IMR-90 (cell line): ENCODE data around the gene LDLRAD4. TPM values are rescaled to one million over a fixed set of nuclear protein-coding genes. Genes with fewer than 3 reads are reported as not detected.

Experiments
- ATAC-seq: fragments of 200-7000 bp; cut with Tn5 transposase; 2 replicates; pipeline ENCODE4 v1.9.1; 2020; ENCODE audit warnings: low read depth, mild to moderate bottlenecking, moderate library complexity
- BruUV-seq: library from RNA; stranded (reverse); fragments of 400-500 nt; replicated peaks from 2 replicates; lab custom pipeline; 2021; lab: Mats Ljungman, UMichigan
- CTCF ChIA-PET: fragments of 300-600 bp; formaldehyde crosslinking; extraction: SDS; loops from one replicate; lab custom pipeline; 2021; ENCODE audit warnings: antibody characterized with exemption; lab: Yijun Ruan, JAX
- POLR2A ChIA-PET: fragments of 300-600 bp; sonication (Branson Sonifier 250); formaldehyde crosslinking; loops from one replicate; lab custom pipeline; 2022; ENCODE audit warnings: antibody characterized with exemption; ENCODE audit not compliant: unreplicated experiment; lab: Charles Lee
- DNase-seq: peaks from one replicate; pipeline ENCODE4 v3.0.0; 2013
- H2AFZ ChIP-seq: replicated peaks from 2 replicates; pipeline ENCODE3; 2013; ENCODE audit warnings: low read length, mild to moderate bottlenecking; ENCODE audit not compliant: poor library complexity
- H2AK5ac ChIP-seq: 2 replicates; pipeline ENCODE4 v1.6.1; 2013; ENCODE audit warnings: low read depth, low read length, inconsistent platforms
- H2AK9ac ChIP-seq: replicated peaks from 2 replicates; pipeline ENCODE3; 2013; ENCODE audit warnings: mild to moderate bottlenecking, low read depth, low read length, moderate library complexity; ENCODE audit not compliant: poor library complexity
- H2BK120ac ChIP-seq: 2 replicates; pipeline ENCODE4 v1.6.1; 2013; ENCODE audit warnings: low read depth, low read length, inconsistent platforms
- H2BK15ac ChIP-seq: 3 replicates; pipeline ENCODE4 v1.6.1; 2013; ENCODE audit warnings: low read depth, low read length, inconsistent platforms
- H2BK20ac ChIP-seq: 2 replicates; pipeline ENCODE4 v1.6.1; 2013; ENCODE audit warnings: low read depth, mild to moderate bottlenecking, inconsistent platforms, low read length, moderate library complexity
- H2BK5ac ChIP-seq: 2 replicates; pipeline ENCODE4 v1.6.1; 2013; ENCODE audit warnings: mild to moderate bottlenecking, low read depth, low read length, inconsistent platforms; ENCODE audit not compliant: poor library complexity, severe bottlenecking
- H3K14ac ChIP-seq: replicated peaks from 2 replicates; pipeline ENCODE4 v1.6.1; 2013; ENCODE audit warnings: low read depth, low read length, inconsistent platforms
- H3K18ac ChIP-seq: 2 replicates; pipeline ENCODE4 v1.6.1; 2013; ENCODE audit warnings: low read depth, low read length, control low read depth
- H3K23ac ChIP-seq: 2 replicates; pipeline ENCODE4 v1.6.1; 2013; ENCODE audit warnings: low read depth, low read length, inconsistent platforms
- H3K27ac ChIP-seq: 2 replicates; pipeline ENCODE4 v1.5.1; 2013; ENCODE audit warnings: mild to moderate bottlenecking, control low read depth, low read length; ENCODE audit not compliant: insufficient read depth
- H3K27me3 ChIP-seq: 2 replicates; pipeline ENCODE4 v1.6.1; 2013; ENCODE audit warnings: low read length; ENCODE audit not compliant: control insufficient read depth, insufficient read depth
- H3K36me3 ChIP-seq: 2 replicates; pipeline ENCODE4 v1.6.1; 2013; ENCODE audit warnings: low read length, mixed read lengths; ENCODE audit not compliant: control insufficient read depth, insufficient read depth
- H3K4ac ChIP-seq: 2 replicates; pipeline ENCODE4 v1.6.1; 2013; ENCODE audit warnings: low read depth, low read length, inconsistent platforms
- H3K4me1 ChIP-seq: 2 replicates; pipeline ENCODE4 v1.6.1; 2013; ENCODE audit warnings: low read length, mixed read lengths; ENCODE audit not compliant: control insufficient read depth, insufficient read depth
- H3K4me2 ChIP-seq: 2 replicates; pipeline ENCODE4 v1.6.1; 2013; ENCODE audit warnings: low read depth, mild to moderate bottlenecking, control low read depth, low read length, moderate library complexity
- H3K4me3 ChIP-seq: 2 replicates; pipeline ENCODE4 v1.5.1; 2013; ENCODE audit warnings: low read depth, mild to moderate bottlenecking, control low read depth, low read length, moderate library complexity; ENCODE audit not compliant: insufficient read depth
- H3K56ac ChIP-seq: 2 replicates; pipeline ENCODE4 v1.6.1; 2013; ENCODE audit warnings: low read length, inconsistent platforms; ENCODE audit not compliant: insufficient read depth; ENCODE audit errors: extremely low read depth
- H3K79me1 ChIP-seq, 2 experiments: 2 replicates each; pipeline ENCODE4 v1.6.1; 2013; ENCODE audit warnings: low read length in 2 of 2, inconsistent platforms in 1 of 2, low read depth in 1 of 2
- H3K9ac ChIP-seq: 2 replicates; pipeline ENCODE4 v1.6.1; 2013; ENCODE audit warnings: low read depth, low read length, control low read depth
- H3K9me1 ChIP-seq: 2 replicates; pipeline ENCODE4 v1.6.1; 2013; ENCODE audit warnings: low read length, inconsistent platforms; ENCODE audit not compliant: insufficient read depth
- H3K9me3 ChIP-seq: 2 replicates; pipeline ENCODE4 v1.6.1; 2013; ENCODE audit warnings: low read length; ENCODE audit not compliant: control insufficient read depth, insufficient read depth
- H4K20me1 ChIP-seq: 2 replicates; pipeline ENCODE4 v1.6.1; 2013; ENCODE audit warnings: low read length, inconsistent platforms; ENCODE audit not compliant: insufficient read depth
- H4K5ac ChIP-seq: 2 replicates; pipeline ENCODE4 v1.6.1; 2013; ENCODE audit warnings: mild to moderate bottlenecking, low read depth, low read length, control low read depth
- H4K8ac ChIP-seq, 2 experiments: 2 replicates each; pipeline ENCODE4 v1.6.1; 2013; ENCODE audit warnings: low read depth in 2 of 2, low read length in 2 of 2, control low read depth in 1 of 2, inconsistent platforms in 1 of 2
- H4K91ac ChIP-seq: 2 replicates; pipeline ENCODE4 v1.6.1; 2013; ENCODE audit warnings: low read depth, low read length, inconsistent platforms; ENCODE audit not compliant: insufficient read depth
- BHLHE40 ChIP-seq: fragments of 150-350 bp; IDR thresholded peaks from 2 replicates; pipeline ENCODE4 v1.6.1; 2016; ENCODE audit warnings: mild to moderate bottlenecking, low read depth, low read length
- CEBPB ChIP-seq: IDR thresholded peaks from 2 replicates; pipeline ENCODE4 v1.6.1; 2012; ENCODE audit warnings: low read depth, low read length, improper control_type of control experiment
- CHD1 ChIP-seq: IDR thresholded peaks from 2 replicates; pipeline ENCODE4 v1.6.1; 2012; ENCODE audit warnings: low read depth, low read length, improper control_type of control experiment
- FOS ChIP-seq: fragments of 150-350 bp; IDR thresholded peaks from 2 replicates; pipeline ENCODE4 v1.6.1; 2016; ENCODE audit warnings: low read depth, low read length
- MAFK ChIP-seq: IDR thresholded peaks from 2 replicates; pipeline ENCODE4 v1.6.1; 2012; ENCODE audit warnings: low read depth, low read length, improper control_type of control experiment
- MAZ ChIP-seq: IDR thresholded peaks from 2 replicates; pipeline ENCODE4 v1.6.1; 2012; ENCODE audit warnings: low read depth, mild to moderate bottlenecking, low read length, improper control_type of control experiment, moderate library complexity, borderline replicate concordance
- MXI1 ChIP-seq: IDR thresholded peaks from 2 replicates; pipeline ENCODE4 v1.6.1; 2012; ENCODE audit warnings: low read depth, mild to moderate bottlenecking, low read length, moderate library complexity, borderline replicate concordance
- NFE2L2 ChIP-seq: fragments of 150-350 bp; IDR thresholded peaks from 2 replicates; pipeline ENCODE4 v1.6.1; 2016; ENCODE audit warnings: low read depth, mild to moderate bottlenecking, low read length
- POLR2A ChIP-seq: IDR thresholded peaks from 2 replicates; pipeline ENCODE4 v1.6.1; 2012; ENCODE audit warnings: mild to moderate bottlenecking, low read depth, low read length
- RAD21 ChIP-seq: IDR thresholded peaks from 2 replicates; pipeline ENCODE4 v1.6.1; 2012; ENCODE audit warnings: low read length, improper control_type of control experiment
- RCOR1 ChIP-seq: IDR thresholded peaks from 2 replicates; pipeline ENCODE4 v1.6.1; 2012; ENCODE audit warnings: mild to moderate bottlenecking, low read length, improper control_type of control experiment; ENCODE audit not compliant: insufficient replicate concordance
- RFX5 ChIP-seq: IDR thresholded peaks from 2 replicates; pipeline ENCODE4 v1.8.0; 2012; ENCODE audit warnings: low read depth, mild to moderate bottlenecking, low read length, moderate library complexity
- SMC3 ChIP-seq: fragments of 150-350 bp; IDR thresholded peaks from 2 replicates; pipeline ENCODE4 v1.6.1; 2016; ENCODE audit warnings: low read depth, mild to moderate bottlenecking, antibody characterized with exemption, low read length, moderate library complexity
- USF2 ChIP-seq: fragments of 150-350 bp; IDR thresholded peaks from 2 replicates; pipeline ENCODE4 v1.6.1; 2017; ENCODE audit warnings: mild to moderate bottlenecking, antibody characterized with exemption, low read length, low read depth
- WGBS, 2 experiments: methylation state at CpG; one replicate each; pipeline versions ENCODE4 v1.1.5 to v1.1.7; 2013; ENCODE audit warnings: missing lambda C conversion rate in 2 of 2; ENCODE audit not compliant: insufficient read length in 1 of 2; ENCODE audit errors: extremely low coverage in 2 of 2; 5-methylcytosine and 5-hydroxymethylcytosine counted together
- dilution Hi-C: fragments of 300-500 bp; cut with HindIII; formaldehyde crosslinking; loops from one replicate; pipeline ENCODE4 v1.14.3; 2018; ENCODE audit warnings: low sequenced_read_pairs; ENCODE audit not compliant: unreplicated experiment
- in situ Hi-C: fragments of 300-500 bp; cut with MboI; formaldehyde crosslinking; loops from 3 replicates; pipeline ENCODE4 v1.14.3; 2019; ENCODE audit warnings: low sequenced_read_pairs, inconsistent platforms, mixed read lengths
- intact Hi-C: fragments of 100-400 bp; cut with micrococcal nuclease; formaldehyde crosslinking; loops from 2 replicates; pipeline ENCODE4 v1.10.0; 2022
- polyA plus RNA-seq, 3 experiments: library from polyadenylated mRNA; depleted of rRNA; stranded (reverse); fragments of >200 nt; gene quantifications; 2 replicates each; pipeline ENCODE4 v1.2.3, GENCODE V29; 2012; ENCODE audit warnings: low replicate concordance in 1 of 3
- total RNA-seq: library from RNA; depleted of rRNA; stranded (reverse); fragments of >200 nt; gene quantifications from 2 replicates; pipeline ENCODE4 v1.2.3, GENCODE V29; 2012
- TF ChIP-seq, protein P1 (sequence below): fragments of 150-350 bp; IDR thresholded peaks from 2 replicates; pipeline ENCODE4 v1.6.1; 2016; ENCODE audit warnings: low read depth, mild to moderate bottlenecking, low read length, moderate library complexity, borderline replicate concordance
- TF ChIP-seq, protein P2 (sequence below): conservative IDR thresholded peaks from 2 replicates; pipeline ENCODE4 v1.5.1; 2012; ENCODE audit warnings: mild to moderate bottlenecking, low read depth, low read length, improper control_type of control experiment

The LDLRAD4 gene
- total and polyA plus RNA-seq, 2 of the 4 experiments (the other 2 are of a cell fraction): not detected

DNA sequence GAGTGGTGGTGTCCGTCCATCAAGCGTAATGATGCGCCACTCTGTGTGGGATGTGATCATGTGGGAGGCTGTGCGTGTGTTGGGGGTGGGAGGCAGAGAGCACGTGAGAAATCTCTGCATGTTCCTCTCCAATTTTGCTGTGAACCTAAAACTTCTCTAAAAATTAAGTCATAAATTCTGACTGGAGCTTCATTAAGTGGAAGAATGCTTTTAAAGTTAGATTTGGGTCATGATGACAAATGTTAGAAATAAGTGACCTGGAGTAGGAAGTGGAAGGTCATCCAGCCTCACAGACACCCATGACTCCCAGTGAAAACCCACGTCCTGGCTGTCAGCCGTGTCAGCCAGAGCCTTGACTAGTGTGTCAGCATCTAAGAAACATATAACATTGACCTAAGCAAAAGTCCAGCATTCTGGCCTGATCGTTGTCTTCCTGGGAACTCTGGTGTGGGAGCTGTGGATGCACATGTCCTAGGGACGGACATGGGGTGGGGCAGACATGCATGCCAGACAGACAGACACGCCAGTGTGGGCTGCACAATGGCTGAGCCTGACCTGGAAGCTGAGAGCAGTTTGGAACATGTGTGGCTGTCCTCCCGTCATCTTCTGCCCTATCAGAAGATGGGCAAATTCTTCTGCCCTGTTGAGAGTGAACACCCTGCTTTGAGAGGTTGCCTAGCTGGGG, 262.2 kb downstream of the LDLRAD4 start:
- no peak overlapping the region for H4K91ac ChIP-seq
- no peak overlapping the region for H2AFZ ChIP-seq
- no peak overlapping the region for H3K23ac ChIP-seq
- H3K56ac ChIP-seq: no peak overlapping the region
- intact Hi-C loops: no loop called here
- no peak overlapping the region for H2BK15ac ChIP-seq
- H3K14ac ChIP-seq: no peak overlapping the region
- in situ Hi-C loops: no loop called here
- H3K27me3 ChIP-seq: no peaks in the 10 kb centered on the region
- no peak overlapping the region for H4K5ac ChIP-seq
- BruUV-seq: no TSS peak
- H3K9ac ChIP-seq: no peak overlapping the region
- dilution Hi-C loops: no loop called here
- no peak overlapping the region for H4K8ac ChIP-seq
- POLR2A ChIA-PET: no interaction called here
- H2BK120ac ChIP-seq: no peak overlapping the region
- H3K9me3 ChIP-seq: no peaks in the 10 kb centered on the region
- H3K9me1 ChIP-seq: no peaks in the 10 kb centered on the region
- H3K79me1 ChIP-seq: no peaks in the 10 kb centered on the region
- no peak overlapping the region for H3K4ac ChIP-seq
- H3K4me1 ChIP-seq: no peaks in the 10 kb centered on the region
- ATAC-seq: no peak
- no peak overlapping the region for H2AK5ac ChIP-seq
- no peak overlapping the region for H2AK9ac ChIP-seq
- no peak overlapping the region for H3K18ac ChIP-seq
- WGBS, 2 experiments: 46% methylated on average over 2 of the region's 11 CpGs; no CpG with 5 or more reads in 1 of the 2 experiments
- CTCF ChIA-PET: no interaction called here
- DNase-seq: no peak
- H2BK5ac ChIP-seq: no peak overlapping the region
- no peak overlapping the region for H2BK20ac ChIP-seq
- no peaks in the 10 kb centered on the region for H3K36me3 ChIP-seq
- H3K4me3 ChIP-seq: no peak overlapping the region
- no peaks in the 10 kb centered on the region for H4K20me1 ChIP-seq
- H3K4me2 ChIP-seq: no peak overlapping the region
- H3K27ac ChIP-seq: no peak overlapping the region
- no peak for TF ChIP-seq SMC3
- no peak for TF ChIP-seq MAFK
- no peak for TF ChIP-seq CEBPB
- TF ChIP-seq MAZ: no peak
- TF ChIP-seq, protein P1, sequence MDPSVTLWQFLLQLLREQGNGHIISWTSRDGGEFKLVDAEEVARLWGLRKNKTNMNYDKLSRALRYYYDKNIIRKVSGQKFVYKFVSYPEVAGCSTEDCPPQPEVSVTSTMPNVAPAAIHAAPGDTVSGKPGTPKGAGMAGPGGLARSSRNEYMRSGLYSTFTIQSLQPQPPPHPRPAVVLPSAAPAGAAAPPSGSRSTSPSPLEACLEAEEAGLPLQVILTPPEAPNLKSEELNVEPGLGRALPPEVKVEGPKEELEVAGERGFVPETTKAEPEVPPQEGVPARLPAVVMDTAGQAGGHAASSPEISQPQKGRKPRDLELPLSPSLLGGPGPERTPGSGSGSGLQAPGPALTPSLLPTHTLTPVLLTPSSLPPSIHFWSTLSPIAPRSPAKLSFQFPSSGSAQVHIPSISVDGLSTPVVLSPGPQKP: no peak
- TF ChIP-seq RCOR1: no peak
- TF ChIP-seq RFX5: no peak
- no peak for TF ChIP-seq FOS
- TF ChIP-seq USF2: no peak
- TF ChIP-seq RAD21: no peak
- TF ChIP-seq, protein P2, sequence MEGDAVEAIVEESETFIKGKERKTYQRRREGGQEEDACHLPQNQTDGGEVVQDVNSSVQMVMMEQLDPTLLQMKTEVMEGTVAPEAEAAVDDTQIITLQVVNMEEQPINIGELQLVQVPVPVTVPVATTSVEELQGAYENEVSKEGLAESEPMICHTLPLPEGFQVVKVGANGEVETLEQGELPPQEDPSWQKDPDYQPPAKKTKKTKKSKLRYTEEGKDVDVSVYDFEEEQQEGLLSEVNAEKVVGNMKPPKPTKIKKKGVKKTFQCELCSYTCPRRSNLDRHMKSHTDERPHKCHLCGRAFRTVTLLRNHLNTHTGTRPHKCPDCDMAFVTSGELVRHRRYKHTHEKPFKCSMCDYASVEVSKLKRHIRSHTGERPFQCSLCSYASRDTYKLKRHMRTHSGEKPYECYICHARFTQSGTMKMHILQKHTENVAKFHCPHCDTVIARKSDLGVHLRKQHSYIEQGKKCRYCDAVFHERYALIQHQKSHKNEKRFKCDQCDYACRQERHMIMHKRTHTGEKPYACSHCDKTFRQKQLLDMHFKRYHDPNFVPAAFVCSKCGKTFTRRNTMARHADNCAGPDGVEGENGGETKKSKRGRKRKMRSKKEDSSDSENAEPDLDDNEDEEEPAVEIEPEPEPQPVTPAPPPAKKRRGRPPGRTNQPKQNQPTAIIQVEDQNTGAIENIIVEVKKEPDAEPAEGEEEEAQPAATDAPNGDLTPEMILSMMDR: no peak
- no peak for TF ChIP-seq MXI1
- no peak for TF ChIP-seq POLR2A
- TF ChIP-seq NFE2L2: no peak
- TF ChIP-seq CHD1: no peak
- no peak for TF ChIP-seq BHLHE40
